HUES6 (cell line): ENCODE measurements around the gene PDZRN3.

Experiments
- H3K27ac ChIP-seq: 2 replicates; pipeline ENCODE4 v1.7.0; 2013; ENCODE audit warnings: low read depth, mild to moderate bottlenecking, low read length, inconsistent platforms
- H3K27me3 ChIP-seq: 2 replicates; pipeline ENCODE4 v1.6.1; 2013; ENCODE audit warnings: low read length; ENCODE audit not compliant: control insufficient read depth, insufficient read depth
- H3K36me3 ChIP-seq: 2 replicates; pipeline ENCODE4 v1.6.1; 2013; ENCODE audit warnings: low read length; ENCODE audit not compliant: control insufficient read depth, insufficient read depth
- H3K4me1 ChIP-seq: 2 replicates; pipeline ENCODE4 v1.6.1; 2013; ENCODE audit warnings: low read length; ENCODE audit not compliant: control insufficient read depth, insufficient read depth
- H3K4me3 ChIP-seq: 2 replicates; pipeline ENCODE4 v1.5.1; 2013; ENCODE audit warnings: low read depth, low read length
- H3K9ac ChIP-seq: one replicate; pipeline ENCODE4 v1.6.1; 2013; ENCODE audit warnings: mild to moderate bottlenecking, low read length
- H3K9me3 ChIP-seq: 2 replicates; pipeline ENCODE4 v1.6.1; 2013; ENCODE audit warnings: low read depth, low read length; ENCODE audit not compliant: control insufficient read depth, insufficient read depth

PDZRN3 gene

DNA sequence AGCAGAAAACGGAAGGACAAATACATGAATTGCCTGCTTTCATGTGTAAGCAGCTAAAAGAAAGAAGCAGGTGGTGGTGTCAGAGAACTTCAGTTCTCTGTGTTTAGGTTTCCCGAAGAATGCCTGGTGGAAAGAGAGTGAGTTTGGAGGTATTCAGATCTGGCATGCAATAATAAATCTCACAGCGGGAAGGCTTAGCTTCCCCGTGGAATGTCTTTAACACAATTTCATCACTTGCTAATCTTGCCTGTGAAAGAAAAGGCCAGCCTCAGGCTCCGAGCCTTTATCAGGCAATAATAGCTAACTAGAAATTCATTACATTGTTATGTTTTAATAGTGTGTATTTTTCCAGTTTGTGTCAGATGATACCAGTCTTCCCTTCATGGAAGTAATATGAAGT lies 220.3 kb downstream of the PDZRN3 start:
- Histone ChIP-seq H3K4me1 (no peaks in the 10 kb centered on the region), H3K36me3 (no peaks in the 10 kb centered on the region), H3K9ac (no peak overlapping the region), H3K4me3 (no peak overlapping the region), H3K9me3 (no peaks in the 10 kb centered on the region), H3K27ac (no peak overlapping the region), H3K27me3 (no peaks in the 10 kb centered on the region)

DNA sequence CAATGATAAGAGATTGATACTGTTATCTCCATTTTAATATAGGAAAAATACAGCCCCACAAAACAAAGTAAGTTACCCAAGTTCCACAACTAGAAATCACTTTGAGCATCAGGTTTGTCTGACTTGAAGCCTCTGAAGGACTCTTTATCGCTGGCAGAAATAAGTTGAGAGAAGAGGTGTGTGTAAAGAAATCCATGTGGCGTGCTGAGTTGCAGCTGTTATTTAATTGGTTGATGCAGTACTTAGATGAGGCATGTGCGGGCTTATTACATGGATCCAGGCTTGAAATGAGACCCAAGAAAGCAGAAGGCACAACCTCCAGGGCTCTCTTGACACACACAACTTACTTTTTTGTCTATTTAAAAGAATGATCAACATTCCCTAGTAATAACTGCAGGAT lies 221.3 kb downstream of the PDZRN3 start:
- no peak overlapping the region for H3K9ac ChIP-seq
- no peaks in the 10 kb centered on the region for H3K4me1 ChIP-seq
- H3K9me3 ChIP-seq, result no peaks in the 10 kb centered on the region
- no peak overlapping the region for H3K4me3 ChIP-seq
- H3K27me3 ChIP-seq, result no peaks in the 10 kb centered on the region
- no peak overlapping the region for H3K27ac ChIP-seq
- no peaks in the 10 kb centered on the region for H3K36me3 ChIP-seq

GRCh38 chr3:73401616-73402279 lies 223.0 kb downstream of the PDZRN3 start:
- H3K9ac ChIP-seq, result no peak overlapping the region
- no peaks in the 10 kb centered on the region for H3K27me3 ChIP-seq
- no peaks in the 10 kb centered on the region for H3K4me1 ChIP-seq
- H3K27ac ChIP-seq, result no peak overlapping the region
- no peak overlapping the region for H3K4me3 ChIP-seq
- no peaks in the 10 kb centered on the region for H3K36me3 ChIP-seq
- H3K9me3 ChIP-seq, result no peaks in the 10 kb centered on the region

DNA sequence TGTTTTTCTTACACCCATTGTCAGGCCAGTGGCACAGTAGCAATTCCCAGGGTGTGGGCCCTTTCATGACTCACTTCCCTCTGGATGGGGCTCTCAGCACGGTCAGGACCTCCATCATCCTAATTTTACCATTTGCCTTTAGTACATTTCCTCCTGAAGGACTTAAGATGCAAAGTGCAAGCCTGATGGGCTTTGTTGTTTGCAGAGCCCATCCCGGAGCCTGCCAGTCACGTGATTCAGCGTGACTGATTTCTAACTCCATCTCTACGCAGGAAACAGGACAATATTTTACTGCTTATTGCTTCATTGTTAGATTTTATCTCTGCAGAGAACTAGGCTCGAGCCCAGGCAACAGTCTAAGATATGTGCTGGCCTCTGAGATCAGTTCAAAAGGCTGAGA lies 223.7 kb downstream of the PDZRN3 start:
- H3K27ac ChIP-seq, result no peak overlapping the region
- H3K9ac ChIP-seq, result no peak overlapping the region
- no peaks in the 10 kb centered on the region for H3K9me3 ChIP-seq
- H3K4me1 ChIP-seq, result no peaks in the 10 kb centered on the region
- H3K36me3 ChIP-seq, result no peaks in the 10 kb centered on the region
- H3K27me3 ChIP-seq, result no peaks in the 10 kb centered on the region
- H3K4me3 ChIP-seq, result no peak overlapping the region

GRCh38 chr3:73399666-73400253 lies 225.0 kb downstream of the PDZRN3 start:
- Histone ChIP-seq H3K4me1 (no peaks in the 10 kb centered on the region), H3K9ac (no peak overlapping the region), H3K36me3 (no peaks in the 10 kb centered on the region), H3K27ac (no peak overlapping the region), H3K9me3 (no peaks in the 10 kb centered on the region), H3K4me3 (no peak overlapping the region), H3K27me3 (no peaks in the 10 kb centered on the region)

DNA sequence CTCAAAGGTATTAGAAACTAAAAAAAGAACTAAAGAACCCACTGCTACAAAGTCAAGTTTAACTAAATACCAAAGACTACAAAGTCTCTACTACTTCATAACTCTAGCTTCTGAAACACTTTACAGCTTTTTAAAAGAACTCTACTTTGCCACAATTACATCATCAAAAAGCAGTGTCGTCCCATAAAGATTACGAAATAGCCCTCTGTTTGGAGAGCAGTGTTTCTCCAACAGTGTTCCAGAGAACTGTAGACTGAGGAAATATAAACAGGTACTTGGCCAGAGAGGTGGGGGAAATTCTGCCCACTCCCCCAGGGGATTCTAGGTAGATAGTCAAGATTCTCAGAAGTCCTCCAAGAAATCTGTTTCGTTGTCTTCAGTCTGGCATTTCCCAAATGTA lies 225.6 kb downstream of the PDZRN3 start:
- Histone ChIP-seq H3K9me3 (no peaks in the 10 kb centered on the region), H3K4me1 (no peaks in the 10 kb centered on the region), H3K27me3 (no peaks in the 10 kb centered on the region)

GRCh38 chr3:73398084-73398483 lies 226.7 kb downstream of the PDZRN3 start:
- H3K4me3 ChIP-seq, result no peak overlapping the region
- no peaks in the 10 kb centered on the region for H3K9me3 ChIP-seq
- no peaks in the 10 kb centered on the region for H3K36me3 ChIP-seq
- no peak overlapping the region for H3K27ac ChIP-seq
- H3K9ac ChIP-seq, result no peak overlapping the region
- no peaks in the 10 kb centered on the region for H3K4me1 ChIP-seq
- no peaks in the 10 kb centered on the region for H3K27me3 ChIP-seq

More for the DNA sequence above, 225.6 kb downstream of the PDZRN3 start:
- no peak overlapping the region for H3K9ac ChIP-seq
- H3K4me3 ChIP-seq, result no peak overlapping the region
- no peak overlapping the region for H3K27ac ChIP-seq
- H3K36me3 ChIP-seq, result no peaks in the 10 kb centered on the region

DNA sequence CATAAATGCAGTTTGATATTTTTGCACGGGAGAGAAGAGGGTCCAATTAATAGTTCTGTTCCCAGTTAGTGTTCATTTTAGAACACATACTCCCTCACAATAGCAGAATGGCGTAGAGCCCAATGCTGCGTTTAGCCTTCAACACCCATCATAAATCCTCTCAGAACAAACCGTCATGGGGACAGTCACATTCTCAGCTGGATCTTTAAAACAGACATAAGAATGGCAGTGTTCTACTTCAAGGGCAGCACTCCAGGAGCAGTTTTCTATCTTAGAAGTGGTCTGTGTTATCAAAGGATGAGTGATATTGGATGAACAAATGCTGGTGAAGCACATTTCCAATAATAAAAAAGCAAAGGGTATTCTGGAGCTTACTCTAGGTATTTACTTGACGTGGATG lies 230.5 kb downstream of the PDZRN3 start:
- Histone ChIP-seq H3K9me3 (no peaks in the 10 kb centered on the region), H3K27ac (no peak overlapping the region), H3K27me3 (no peaks in the 10 kb centered on the region), H3K36me3 (no peaks in the 10 kb centered on the region), H3K9ac (no peak overlapping the region), H3K4me1 (no peaks in the 10 kb centered on the region), H3K4me3 (no peak overlapping the region)

DNA sequence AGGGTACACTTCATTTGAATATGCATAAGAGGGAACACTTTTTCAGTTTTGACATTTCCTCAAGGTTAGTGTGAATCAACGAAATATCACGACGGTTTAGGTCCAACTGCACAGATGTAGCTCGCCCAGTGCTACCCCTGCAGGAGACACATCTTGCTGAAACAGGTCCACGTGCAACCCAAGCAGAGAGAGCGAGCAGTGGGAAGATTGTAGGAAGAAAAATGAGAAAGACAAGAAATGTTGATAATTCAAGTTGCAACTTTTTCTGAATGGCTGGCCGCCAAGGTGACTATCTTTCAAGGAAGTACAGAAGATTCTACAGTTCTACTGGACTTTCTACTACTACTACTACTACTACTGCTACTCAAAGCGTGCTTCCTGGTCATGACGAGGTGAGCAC lies 231.7 kb downstream of the PDZRN3 start:
- no peak overlapping the region for H3K27ac ChIP-seq
- no peaks in the 10 kb centered on the region for H3K27me3 ChIP-seq
- no peaks in the 10 kb centered on the region for H3K4me1 ChIP-seq
- no peaks in the 10 kb centered on the region for H3K36me3 ChIP-seq
- no peak overlapping the region for H3K9ac ChIP-seq
- no peak overlapping the region for H3K4me3 ChIP-seq
- no peaks in the 10 kb centered on the region for H3K9me3 ChIP-seq

GRCh38 chr3:73391984-73392383 lies 232.8 kb downstream of the PDZRN3 start:
- Histone ChIP-seq H3K27me3 (no peaks in the 10 kb centered on the region), H3K4me3 (no peak overlapping the region), H3K27ac (no peak overlapping the region), H3K4me1 (no peaks in the 10 kb centered on the region), H3K36me3 (no peaks in the 10 kb centered on the region), H3K9me3 (no peaks in the 10 kb centered on the region), H3K9ac (no peak overlapping the region)

- Histone ChIP-seq H3K9me3 (no peaks in the 10 kb centered on the region), H3K4me1 (no peaks in the 10 kb centered on the region), H3K27ac (no peak overlapping the region), H3K36me3 (no peaks in the 10 kb centered on the region), H3K4me3 (no peak overlapping the region), H3K27me3 (no peaks in the 10 kb centered on the region), H3K9ac (no peak overlapping the region)
These were observed 234.8 kb downstream of the PDZRN3 start for GRCh38 chr3:73389928-73390327.
